Measurements from ENCODE around the gene DGUOK. TPM values are rescaled to one million over a fixed set of nuclear protein-coding genes. Genes with fewer than 3 reads are reported as not detected.

DGUOK gene
- total and polyA plus RNA-seq, 8 donors, result 1.7 to 91.3 (median 33.8) TPM; not detected in 1

DNA sequence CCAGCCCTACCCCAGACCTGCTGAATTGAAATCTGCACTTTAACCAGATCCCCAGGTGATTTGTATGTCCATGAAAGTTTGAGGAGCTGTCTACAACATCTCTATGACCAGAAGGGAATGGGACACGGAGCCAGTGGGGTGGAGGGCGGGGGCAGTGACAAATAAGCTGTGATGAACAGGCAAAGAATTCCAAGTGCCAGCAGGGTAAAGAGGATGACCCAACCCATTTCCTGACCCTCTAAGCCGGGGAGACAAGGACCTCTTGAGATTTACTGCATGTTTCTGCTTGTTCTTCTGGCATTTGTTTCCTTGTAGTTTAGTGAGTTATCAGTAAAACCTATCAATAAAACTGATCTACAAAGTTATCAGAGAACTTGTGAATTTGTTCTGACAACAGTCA, 66.7 kb downstream of the DGUOK start:
- Histone ChIP-seq H3K9me3 (no peaks in the 10 kb centered on the region), H3K4me1 (peaks cover 4 to 46% (median 10%) of the 10 kb centered on the region in 4 donors), H3K36me3 (peaks cover 0 to 27% (median 4%) of the 10 kb centered on the region in 4 donors), H3K27ac (no peak overlapping the region), H3K27me3 (no peaks in the 10 kb centered on the region), H3K4me3 (no peak overlapping the region)
- intact Hi-C loops (cut with DNase I; ENCODE audit: low total_unique reads), result no loop called here
- 78 to 82% (median 78%) methylated on average over 3 of the region's 3 CpGs for WGBS, 5 donors
- TF ChIP-seq POLR2AphosphoS5 (IDR thresholded peaks at IDR 0.05) (no peak), EP300 (IDR thresholded peaks at IDR 0.05) (no peak), POLR2A (IDR thresholded peaks at IDR 0.05) (no peak)
- TF ChIP-seq, protein P1, sequence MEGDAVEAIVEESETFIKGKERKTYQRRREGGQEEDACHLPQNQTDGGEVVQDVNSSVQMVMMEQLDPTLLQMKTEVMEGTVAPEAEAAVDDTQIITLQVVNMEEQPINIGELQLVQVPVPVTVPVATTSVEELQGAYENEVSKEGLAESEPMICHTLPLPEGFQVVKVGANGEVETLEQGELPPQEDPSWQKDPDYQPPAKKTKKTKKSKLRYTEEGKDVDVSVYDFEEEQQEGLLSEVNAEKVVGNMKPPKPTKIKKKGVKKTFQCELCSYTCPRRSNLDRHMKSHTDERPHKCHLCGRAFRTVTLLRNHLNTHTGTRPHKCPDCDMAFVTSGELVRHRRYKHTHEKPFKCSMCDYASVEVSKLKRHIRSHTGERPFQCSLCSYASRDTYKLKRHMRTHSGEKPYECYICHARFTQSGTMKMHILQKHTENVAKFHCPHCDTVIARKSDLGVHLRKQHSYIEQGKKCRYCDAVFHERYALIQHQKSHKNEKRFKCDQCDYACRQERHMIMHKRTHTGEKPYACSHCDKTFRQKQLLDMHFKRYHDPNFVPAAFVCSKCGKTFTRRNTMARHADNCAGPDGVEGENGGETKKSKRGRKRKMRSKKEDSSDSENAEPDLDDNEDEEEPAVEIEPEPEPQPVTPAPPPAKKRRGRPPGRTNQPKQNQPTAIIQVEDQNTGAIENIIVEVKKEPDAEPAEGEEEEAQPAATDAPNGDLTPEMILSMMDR (IDR thresholded peaks at IDR 0.05), result no peak
- DNase-seq, result no peak

DNA sequence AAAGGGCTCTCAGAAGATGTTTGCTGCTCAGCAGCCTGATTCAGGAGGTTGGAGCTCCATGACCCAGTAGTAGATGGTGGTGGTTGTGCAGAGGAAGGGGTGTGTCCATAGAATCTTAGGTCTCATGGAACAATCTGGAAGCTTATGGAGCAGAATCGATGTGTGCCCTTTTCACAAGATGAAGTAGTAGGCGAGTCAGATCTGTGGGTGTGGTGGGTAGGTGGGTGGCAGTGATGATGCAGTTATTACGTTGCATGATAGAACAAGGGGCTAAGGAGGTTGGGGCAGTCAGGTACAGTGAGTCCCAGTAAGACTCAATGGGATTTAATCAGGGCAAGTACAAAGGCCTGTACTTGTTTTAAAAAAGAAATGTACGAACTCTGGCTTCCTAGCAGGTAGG, 67.1 kb downstream of the DGUOK start:
- intact Hi-C loops (cut with DNase I; ENCODE audit: low total_unique reads), result no loop called here
- Histone ChIP-seq H3K36me3 (peaks cover 0 to 27% (median 4%) of the 10 kb centered on the region in 4 donors), H3K27me3 (no peaks in the 10 kb centered on the region), H3K9me3 (no peaks in the 10 kb centered on the region), H3K4me1 (peaks cover 0 to 42% (median 7%) of the 10 kb centered on the region in 4 donors), H3K4me3 (no peak overlapping the region), H3K27ac (no peak overlapping the region)
- 61 to 79% (median 69%) methylated on average over 4 of the region's 4 CpGs for WGBS, 5 donors
- no peak for DNase-seq
- TF ChIP-seq POLR2AphosphoS5 (IDR thresholded peaks at IDR 0.05) (no peak), POLR2A (IDR thresholded peaks at IDR 0.05) (no peak), EP300 (IDR thresholded peaks at IDR 0.05) (no peak)
- TF ChIP-seq, protein P1 (IDR thresholded peaks at IDR 0.05), result no peak

DNA sequence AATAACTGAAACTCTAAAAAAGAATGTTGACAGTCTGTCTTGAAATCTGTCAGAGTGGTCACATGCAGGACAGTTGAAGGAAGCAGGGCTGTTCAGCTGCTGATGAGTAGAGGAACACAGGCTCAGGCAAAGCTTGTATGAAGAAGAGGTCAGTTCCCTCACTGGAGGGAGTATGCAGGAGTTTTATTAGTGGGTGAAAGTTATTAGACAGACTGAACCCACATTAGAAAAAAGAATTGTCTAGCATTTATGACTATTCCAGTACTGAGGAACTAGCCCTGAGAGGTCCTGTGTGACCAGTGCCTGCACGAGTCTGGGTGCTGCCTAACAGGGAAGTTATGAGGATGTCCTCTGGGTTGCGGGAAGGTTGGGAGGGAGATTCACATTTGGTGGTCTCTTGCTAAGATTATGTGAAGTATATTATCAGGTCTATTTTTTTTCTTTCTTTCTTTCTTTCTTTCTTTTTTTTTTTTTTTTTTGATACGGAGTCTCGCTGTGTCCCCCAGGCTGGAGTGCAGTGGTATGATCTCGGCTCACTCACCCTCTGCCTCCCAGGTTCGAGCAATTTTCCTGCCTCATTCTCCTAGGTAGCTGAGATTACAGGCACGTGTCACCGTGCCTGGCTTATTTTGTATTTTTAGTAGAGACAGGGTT, 67.6 kb downstream of the DGUOK start:
- intact Hi-C loops (cut with DNase I; ENCODE audit: low total_unique reads), result no loop called here
- H3K4me1 ChIP-seq, result peaks cover 0 to 42% (median 3%) of the 10 kb centered on the region in 4 donors
- 88 to 94% (median 91%) methylated on average over 7 to 8 of the region's 8 CpGs for WGBS, 5 donors
- TF ChIP-seq POLR2A (IDR thresholded peaks at IDR 0.05) (no peak), POLR2AphosphoS5 (IDR thresholded peaks at IDR 0.05) (no peak), EP300 (IDR thresholded peaks at IDR 0.05) (no peak)
- TF ChIP-seq, protein P1 (IDR thresholded peaks at IDR 0.05), result no peak
- H3K36me3 ChIP-seq, result peaks cover 0 to 25% (median 4%) of the 10 kb centered on the region in 4 donors
- no peak overlapping the region for H3K27ac ChIP-seq
- H3K9me3 ChIP-seq, result no peaks in the 10 kb centered on the region
- no peak for DNase-seq
- no peak overlapping the region for H3K4me3 ChIP-seq
- no peaks in the 10 kb centered on the region for H3K27me3 ChIP-seq

DNA sequence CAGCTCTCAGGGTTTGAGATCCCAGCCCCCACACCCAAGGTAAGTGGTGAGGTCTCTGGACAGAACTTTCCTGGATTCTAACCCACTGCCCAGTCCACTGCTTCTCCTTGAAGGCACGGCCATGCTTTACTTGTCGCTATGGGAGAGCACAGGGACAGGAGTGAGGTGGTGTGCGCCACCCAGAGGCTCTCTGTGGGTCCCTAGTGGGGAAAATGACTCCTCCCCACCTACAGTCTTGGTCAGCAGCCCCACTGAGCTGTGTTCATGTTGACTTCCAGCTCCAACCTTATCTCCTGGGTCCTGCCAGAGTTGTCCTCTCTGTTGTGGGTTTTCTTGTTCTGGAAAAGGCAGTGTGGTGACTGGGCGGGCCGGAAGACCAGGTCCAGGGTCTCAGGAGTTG, 69.1 kb downstream of the DGUOK start:
- Histone ChIP-seq H3K4me1 (peaks cover 7 to 47% (median 14%) of the 10 kb centered on the region in 4 donors), H3K27ac (no peak overlapping the region), H3K4me3 (no peak overlapping the region), H3K36me3 (peaks cover 0 to 11% (median 4%) of the 10 kb centered on the region in 4 donors), H3K27me3 (no peaks in the 10 kb centered on the region), H3K9me3 (no peaks in the 10 kb centered on the region)
- TF ChIP-seq POLR2A (IDR thresholded peaks at IDR 0.05), result no peak
- TF ChIP-seq POLR2AphosphoS5 (IDR thresholded peaks at IDR 0.05), result no peak
- TF ChIP-seq, protein P1 (IDR thresholded peaks at IDR 0.05), result no peak
- TF ChIP-seq EP300 (IDR thresholded peaks at IDR 0.05), result no peak
- DNase-seq, result no peak
- WGBS, 5 donors, result 82 to 96% (median 94%) methylated on average over 5 of the region's 5 CpGs
- intact Hi-C loops (cut with DNase I; ENCODE audit: low total_unique reads), result no loop called here
